Measurements from ENCODE around the gene CDK17.
"Not testable (repeated sequence)": the region's sequence is repeated elsewhere in the genome, so short reads cannot be mapped to it uniquely, and the experiment has no call there.

CDK17 gene

GRCh38 chr12:96399919-96400630 is at the start of gene CDK17:
Gene CDK17 (minus strand): TSS chr12:96400439. CDS start chr12:96334836, 65,603 bp downstream.
- DNase-seq (ENCODE audit: low read depth in 2 of 2): peak; percentile 78 to 83

GRCh38 chr12:96448300-96448699 is 48.1 kb upstream of the CDK17 start:
- DNase-seq (ENCODE audit: low read depth in 2 of 2): no peak

DNA sequence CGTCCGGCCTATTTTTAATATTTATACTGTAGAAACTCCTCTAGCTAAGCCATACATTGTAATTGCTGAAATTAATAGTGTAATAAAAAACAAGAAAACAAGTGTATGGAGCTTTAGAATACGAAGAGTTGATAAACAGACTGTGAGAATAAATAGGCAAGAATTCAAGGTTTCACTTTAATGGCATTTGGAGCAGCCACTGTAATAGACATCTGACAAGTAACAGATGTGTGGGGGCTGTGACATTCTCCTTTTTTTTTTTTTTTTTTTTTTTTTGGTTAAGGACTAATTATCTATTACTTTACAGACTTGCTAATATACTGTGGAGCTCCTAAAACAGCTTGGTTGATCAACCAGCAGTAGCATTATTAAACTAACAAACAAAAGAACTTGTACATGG is 47.0 kb upstream of the CDK17 start:
- no peak for DNase-seq (ENCODE audit: low read depth in 2 of 2)

DNA sequence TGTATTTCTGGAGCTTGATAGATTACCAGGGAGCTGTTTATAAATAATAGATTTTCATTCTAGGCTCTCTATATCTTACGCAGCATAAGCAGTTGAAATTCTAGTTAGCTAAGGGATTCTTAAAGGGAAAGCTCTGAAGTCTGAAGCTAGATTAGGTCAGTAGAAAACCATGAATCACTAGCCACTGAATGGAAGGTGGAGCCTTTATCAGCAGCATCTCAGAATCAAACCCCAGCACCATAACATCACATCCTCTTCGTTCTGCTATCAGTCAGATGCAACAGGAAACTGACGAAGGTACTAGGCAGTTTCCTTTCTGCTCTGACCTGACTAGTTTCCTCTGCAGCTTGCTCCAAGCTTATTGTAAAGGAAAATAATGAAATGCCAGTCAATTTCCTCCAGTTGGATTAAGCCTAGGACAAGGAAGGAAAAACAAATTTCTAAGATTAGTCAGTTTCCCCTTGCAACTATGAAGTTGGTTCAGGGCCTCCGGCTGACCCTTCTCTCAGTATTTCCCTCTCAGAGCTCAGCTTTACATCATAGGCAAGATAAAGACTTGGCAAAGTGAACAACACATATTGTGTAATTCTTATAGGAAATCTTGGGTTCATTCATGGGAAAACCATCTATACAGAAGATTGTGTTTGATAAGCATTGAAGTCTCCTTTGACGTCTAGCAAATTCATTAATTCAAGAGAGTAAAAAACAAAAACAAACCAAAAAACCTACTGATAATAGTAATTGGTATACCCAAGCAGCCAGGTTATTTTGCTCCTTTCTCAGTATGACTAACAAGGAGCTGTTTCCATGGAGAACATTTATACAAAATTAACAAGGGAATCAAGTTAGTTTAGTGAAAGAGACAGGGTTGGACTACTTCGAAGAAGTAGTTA is 45.7 kb upstream of the CDK17 start:
- DNase-seq (ENCODE audit: low read depth in 2 of 2): no peak

- no peak for DNase-seq (ENCODE audit: low read depth in 2 of 2)
Measured at GRCh38 chr12:96444399-96444798, 44.2 kb upstream of the CDK17 start.

GRCh38 chr12:96442906-96443305 is 42.7 kb upstream of the CDK17 start:
- DNase-seq (ENCODE audit: low read depth in 2 of 2): no peak

- no peak for DNase-seq (ENCODE audit: low read depth in 2 of 2)
Measured at GRCh38 chr12:96441816-96442215, 41.6 kb upstream of the CDK17 start.

GRCh38 chr12:96438330-96438729 is 38.1 kb upstream of the CDK17 start:
- no peak for DNase-seq (ENCODE audit: low read depth in 2 of 2)

- DNase-seq (ENCODE audit: low read depth in 2 of 2): no peak
Measured at GRCh38 chr12:96437171-96437445, 36.9 kb upstream of the CDK17 start.

- DNase-seq (ENCODE audit: low read depth in 2 of 2): no peak
Measured at GRCh38 chr12:96436366-96437170, 36.3 kb upstream of the CDK17 start.

DNA sequence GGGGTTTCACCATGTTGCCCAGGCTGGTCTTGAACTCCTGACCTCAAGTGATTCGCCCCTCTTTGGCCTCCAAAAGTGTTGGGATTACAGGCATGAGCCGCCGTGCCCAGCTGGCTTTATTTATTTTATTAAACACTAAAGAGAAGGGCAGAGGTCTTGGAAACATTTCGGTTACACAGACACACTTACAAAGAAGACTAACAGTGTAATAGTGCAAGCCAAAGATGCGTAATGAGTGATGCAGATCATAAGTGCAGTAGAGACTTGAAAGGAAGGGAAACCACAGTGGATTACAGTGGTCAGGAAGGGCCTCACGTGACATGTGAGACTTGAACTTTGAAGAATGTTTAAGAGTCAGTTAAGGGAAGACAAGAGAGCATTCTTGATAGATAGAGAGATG is 33.9 kb upstream of the CDK17 start:
- peak; percentile 43 to 56 for DNase-seq (ENCODE audit: low read depth in 2 of 2)

- not testable (repeated sequence) for DNase-seq (ENCODE audit: low read depth in 2 of 2)
Measured at GRCh38 chr12:96432496-96433321, 32.5 kb upstream of the CDK17 start.

DNA sequence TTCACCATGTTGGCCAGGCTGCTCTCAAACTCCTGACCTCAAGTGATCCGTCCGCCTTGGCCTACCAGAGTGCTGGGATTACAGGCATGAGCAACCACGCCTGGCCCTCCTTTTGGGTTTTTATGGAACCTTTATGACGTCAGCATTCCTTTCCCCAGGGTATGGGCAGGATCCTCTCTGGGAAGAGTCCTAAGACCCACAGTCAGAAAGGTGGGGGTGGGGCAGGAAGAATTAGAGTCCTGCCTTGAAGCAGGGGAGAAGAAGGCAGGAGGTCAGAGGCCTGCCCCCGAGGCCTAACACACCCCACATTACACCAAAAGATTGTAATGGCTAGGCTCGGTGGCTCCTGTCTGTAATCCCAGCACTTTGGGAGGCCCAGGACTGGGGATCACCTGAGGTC is 30.8 kb upstream of the CDK17 start:
- no peak for DNase-seq (ENCODE audit: low read depth in 2 of 2)

DNA sequence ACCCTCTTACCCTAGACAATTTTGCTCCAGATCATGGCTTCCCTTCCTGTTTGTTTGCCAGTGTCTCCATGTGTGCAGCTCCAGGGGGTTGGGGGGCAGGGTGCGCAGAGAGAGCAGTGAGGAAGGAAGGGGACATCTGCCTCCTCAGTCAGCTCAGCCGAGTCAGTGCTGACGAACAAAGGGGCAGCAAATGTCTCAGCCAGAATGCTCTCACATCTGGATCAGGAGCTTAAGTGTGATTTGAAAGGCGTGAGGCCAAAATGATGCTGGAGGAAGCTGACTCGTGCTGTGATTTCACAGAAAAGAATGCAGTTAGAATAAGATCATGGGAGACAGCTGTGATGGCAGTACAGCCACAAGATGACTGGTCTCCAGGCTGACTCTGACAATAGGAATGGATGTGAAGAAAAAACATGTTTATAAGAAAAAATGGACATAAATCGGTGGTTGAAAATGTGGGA is 27.1 kb upstream of the CDK17 start:
- DNase-seq (ENCODE audit: low read depth in 2 of 2): peak in 1 of 2 donors; percentile 49

DNA sequence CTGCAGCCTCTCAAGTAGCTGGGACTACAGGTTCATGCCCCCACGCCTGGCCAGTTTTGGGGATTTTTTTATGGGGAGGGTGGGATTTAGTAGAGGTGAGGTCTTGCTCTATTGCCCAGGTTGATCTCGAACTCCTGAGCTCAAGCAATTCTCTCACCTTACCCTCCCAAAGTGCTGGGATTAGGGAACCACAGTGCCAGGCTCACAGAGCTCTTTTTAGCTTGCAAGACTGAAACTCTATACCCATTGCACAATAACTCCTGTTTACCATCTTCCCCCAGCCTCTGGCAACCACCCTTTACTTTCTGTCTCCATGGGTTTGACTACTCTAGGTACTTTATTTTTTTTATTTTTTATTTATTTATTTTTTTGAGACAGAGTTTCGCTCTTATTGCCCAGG is 25.7 kb upstream of the CDK17 start:
- DNase-seq (ENCODE audit: low read depth in 2 of 2): no peak

GRCh38 chr12:96425321-96425720 is 25.1 kb upstream of the CDK17 start:
- no peak for DNase-seq (ENCODE audit: low read depth in 2 of 2)

- no peak for DNase-seq (ENCODE audit: low read depth in 2 of 2)
Measured at GRCh38 chr12:96424601-96425000, 24.4 kb upstream of the CDK17 start.

DNA sequence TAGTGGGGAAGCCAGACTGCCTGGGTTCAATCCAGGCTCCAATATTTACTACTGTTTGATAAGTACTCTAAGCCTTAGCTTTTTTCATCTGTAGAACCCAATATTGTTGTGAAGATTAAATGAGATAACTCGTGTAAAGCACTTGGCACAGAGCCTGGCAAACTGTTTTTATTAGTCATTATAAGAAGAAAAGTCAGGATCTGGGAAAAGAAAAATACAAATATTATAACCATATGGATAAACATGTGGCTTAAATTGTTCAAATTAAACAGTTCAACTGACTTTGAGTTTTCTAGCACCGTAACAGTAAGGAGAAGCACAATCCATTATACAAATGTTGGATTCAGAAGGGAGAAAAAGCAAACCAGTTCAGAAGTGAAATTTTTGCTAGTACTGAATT is 22.0 kb upstream of the CDK17 start:
- no peak for DNase-seq (ENCODE audit: low read depth in 2 of 2)

- DNase-seq (ENCODE audit: low read depth in 2 of 2): no peak
Measured at GRCh38 chr12:96421014-96421413, 20.8 kb upstream of the CDK17 start.

- no peak for DNase-seq (ENCODE audit: low read depth in 2 of 2)
Measured at GRCh38 chr12:96420277-96420835, 20.1 kb upstream of the CDK17 start.
